Panc1 (cell line): ENCODE data around the gene IGFN1. TPM values are rescaled to one million over a fixed set of nuclear protein-coding genes. Genes with fewer than 3 reads are reported as not detected.

Experiments used
- ATAC-seq: fragments of 200-7000 bp; cut with Tn5 transposase; 2 replicates; pipeline ENCODE4 v1.9.1; 2020; ENCODE audit warnings: mild to moderate bottlenecking, moderate library complexity
- BruUV-seq: library from RNA; stranded (reverse); fragments of 400-500 nt; replicated peaks from 2 replicates; lab custom pipeline; 2021; lab: Mats Ljungman, UMichigan
- CTCF ChIA-PET: fragments of 300-600 bp; sonication (Branson Sonifier 250); formaldehyde crosslinking; loops from one replicate; lab custom pipeline; 2022; ENCODE audit warnings: antibody characterized with exemption; lab: Charles Lee
- POLR2A ChIA-PET: fragments of 300-600 bp; sonication (Branson Sonifier 250); formaldehyde crosslinking; loops from one replicate; lab custom pipeline; 2022; ENCODE audit warnings: antibody characterized with exemption; lab: Charles Lee
- DNase-seq: peaks from one replicate; pipeline ENCODE4 v3.0.0-alpha.2; 2010; ENCODE audit warnings: low read depth, low spot score
- H3K27ac ChIP-seq: 2 replicates; pipeline ENCODE4 v1.5.1; 2011; ENCODE audit warnings: mild to moderate bottlenecking, low read length, inconsistent platforms
- H3K27me3 ChIP-seq: fragments of 200-500 bp; sonication (Bioruptor generic); 2 replicates; pipeline ENCODE4 v1.6.0; 2014; ENCODE audit warnings: low read length, inconsistent platforms; ENCODE audit not compliant: control insufficient read depth, insufficient read depth
- H3K36me3 ChIP-seq: fragments of 200-500 bp; sonication (Bioruptor generic); 2 replicates; pipeline ENCODE4 v1.5.1; 2014; ENCODE audit warnings: inconsistent platforms, mild to moderate bottlenecking, low read length, moderate library complexity; ENCODE audit not compliant: control insufficient read depth, insufficient read depth
- H3K4me1 ChIP-seq: 2 replicates; pipeline ENCODE4 v1.5.1; 2011; ENCODE audit warnings: inconsistent platforms, mild to moderate bottlenecking, low read length, moderate library complexity; ENCODE audit not compliant: control insufficient read depth, insufficient read depth
- H3K4me3 ChIP-seq, 2 experiments: 2 replicates each; pipeline ENCODE4 v1.5.1; 2011 to 2012; ENCODE audit warnings: low read depth in 2 of 2, low read length in 2 of 2, mild to moderate bottlenecking in 2 of 2, inconsistent platforms in 1 of 2, moderate library complexity in 1 of 2
- H3K9me3 ChIP-seq: fragments of 200-500 bp; sonication (Bioruptor generic); 2 replicates; pipeline ENCODE4 v1.5.1; 2014; ENCODE audit warnings: low read depth, mild to moderate bottlenecking, inconsistent platforms, low read length, moderate library complexity; ENCODE audit not compliant: control insufficient read depth, insufficient read depth
- POLR2AphosphoS5 ChIP-seq: IDR thresholded peaks from 2 replicates; pipeline ENCODE4 v1.6.1; 2012; ENCODE audit warnings: mild to moderate bottlenecking, low read depth, low read length, moderate library complexity
- REST ChIP-seq, 2 experiments: IDR thresholded peaks; 2 replicates each; pipeline ENCODE4 v1.6.1; 2011 to 2012; ENCODE audit warnings: low read depth in 2 of 2, control low read depth in 1 of 2, low read length in 1 of 2, mild to moderate bottlenecking in 1 of 2, moderate library complexity in 1 of 2; ENCODE audit not compliant: insufficient read depth in 1 of 2
- SIN3A ChIP-seq: IDR thresholded peaks from 2 replicates; pipeline ENCODE4 v1.6.1; 2012; ENCODE audit warnings: low read depth, mild to moderate bottlenecking, low read length, moderate library complexity, borderline replicate concordance; ENCODE audit not compliant: insufficient read depth
- TCF7L2 ChIP-seq: IDR thresholded peaks from 2 replicates; pipeline ENCODE4 v1.6.1; 2011; ENCODE audit warnings: mild to moderate bottlenecking, low read depth, low read length, inconsistent platforms
- in situ Hi-C: cut with HindIII; loops from 2 replicates; pipeline ENCODE4 v1.10.0; 2016; ENCODE audit warnings: low sequenced_read_pairs, low pct_unique_long_range_greater_than_20kb
- intact Hi-C: fragments of 100-400 bp; cut with micrococcal nuclease; formaldehyde crosslinking; loops from one replicate; pipeline ENCODE4 v1.10.0; 2022; ENCODE audit not compliant: unreplicated experiment
- total RNA-seq: library from RNA; stranded (reverse); gene quantifications from one replicate; pipeline ENCODE4 v1.2.1, GENCODE V29; 2021; ENCODE audit not compliant: unreplicated experiment
- TF ChIP-seq, protein P1 (sequence below): fragments of 450-650 bp; IDR thresholded peaks from 2 replicates; pipeline ENCODE4 v1.5.1; 2017; ENCODE audit warnings: mild to moderate bottlenecking

IGFN1 gene
- total RNA-seq, 1 experiment from 2014 or later = not detected

DNA sequence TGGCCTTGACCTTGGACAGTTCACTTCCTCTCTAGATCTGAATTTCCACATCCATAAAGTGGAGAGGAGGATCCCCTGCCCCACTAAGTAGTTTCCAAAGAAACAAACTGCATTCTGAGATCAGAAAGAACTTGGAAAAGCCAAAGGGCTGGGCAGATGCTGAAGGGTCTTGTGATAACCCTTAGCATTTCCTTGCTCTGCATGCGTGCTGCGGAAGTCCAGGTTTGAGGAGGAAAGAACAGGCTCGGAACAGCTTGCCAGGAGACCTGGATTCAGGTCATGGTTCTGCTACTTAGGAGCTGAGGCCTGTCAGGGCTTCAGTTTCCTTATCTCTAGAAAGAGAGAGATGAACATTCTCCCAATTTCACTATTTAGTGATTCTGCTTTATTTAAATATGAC lies 27.2 kb downstream of the IGFN1 start:
- DNase-seq = no peak
- no peak overlapping the region for H3K4me3 ChIP-seq

GRCh38 chr1:201218409-201218808 lies 27.8 kb downstream of the IGFN1 start:
- DNase-seq = no peak
- H3K4me3 ChIP-seq = no peak overlapping the region
- no peaks in the 10 kb centered on the region for H3K36me3 ChIP-seq
- no peak for ATAC-seq
- no peaks in the 10 kb centered on the region for H3K27me3 ChIP-seq
- ChIA-PET CTCF (no interaction called here), POLR2A (no interaction called here)
- H3K27ac ChIP-seq = no peak overlapping the region
- TF ChIP-seq REST (IDR thresholded peaks at IDR 0.05; ENCODE audit: insufficient read depth in 1 of 2, low read depth in 2 of 2, low read length in 1 of 2) = no peak
- no peak for TF ChIP-seq SIN3A
- TF ChIP-seq, protein P1, sequence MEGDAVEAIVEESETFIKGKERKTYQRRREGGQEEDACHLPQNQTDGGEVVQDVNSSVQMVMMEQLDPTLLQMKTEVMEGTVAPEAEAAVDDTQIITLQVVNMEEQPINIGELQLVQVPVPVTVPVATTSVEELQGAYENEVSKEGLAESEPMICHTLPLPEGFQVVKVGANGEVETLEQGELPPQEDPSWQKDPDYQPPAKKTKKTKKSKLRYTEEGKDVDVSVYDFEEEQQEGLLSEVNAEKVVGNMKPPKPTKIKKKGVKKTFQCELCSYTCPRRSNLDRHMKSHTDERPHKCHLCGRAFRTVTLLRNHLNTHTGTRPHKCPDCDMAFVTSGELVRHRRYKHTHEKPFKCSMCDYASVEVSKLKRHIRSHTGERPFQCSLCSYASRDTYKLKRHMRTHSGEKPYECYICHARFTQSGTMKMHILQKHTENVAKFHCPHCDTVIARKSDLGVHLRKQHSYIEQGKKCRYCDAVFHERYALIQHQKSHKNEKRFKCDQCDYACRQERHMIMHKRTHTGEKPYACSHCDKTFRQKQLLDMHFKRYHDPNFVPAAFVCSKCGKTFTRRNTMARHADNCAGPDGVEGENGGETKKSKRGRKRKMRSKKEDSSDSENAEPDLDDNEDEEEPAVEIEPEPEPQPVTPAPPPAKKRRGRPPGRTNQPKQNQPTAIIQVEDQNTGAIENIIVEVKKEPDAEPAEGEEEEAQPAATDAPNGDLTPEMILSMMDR = no peak
- TF ChIP-seq TCF7L2 = no peak
- TF ChIP-seq POLR2AphosphoS5 = no peak
- intact Hi-C loops = no loop called here
- in situ Hi-C loops = no loop called here
- H3K4me1 ChIP-seq = no peaks in the 10 kb centered on the region
- no peaks in the 10 kb centered on the region for H3K9me3 ChIP-seq
- no TSS peak for BruUV-seq

More for the DNA sequence above, 27.2 kb downstream of the IGFN1 start:
- ATAC-seq = no peak
- no TSS peak for BruUV-seq
- no peaks in the 10 kb centered on the region for H3K9me3 ChIP-seq
- intact Hi-C loops (no loop called here), in situ Hi-C loops (no loop called here)
- TF ChIP-seq, protein P1 = no peak
- TF ChIP-seq POLR2AphosphoS5 (no peak), SIN3A (no peak), TCF7L2 (no peak), REST (IDR thresholded peaks at IDR 0.05; ENCODE audit: insufficient read depth in 1 of 2, low read depth in 2 of 2, low read length in 1 of 2) (no peak)
- POLR2A ChIA-PET = no interaction called here
- H3K27me3 ChIP-seq = no peaks in the 10 kb centered on the region
- no peaks in the 10 kb centered on the region for H3K36me3 ChIP-seq
- H3K27ac ChIP-seq = no peak overlapping the region
- H3K4me1 ChIP-seq = no peaks in the 10 kb centered on the region
- CTCF ChIA-PET = no interaction called here
